HL-60/S4 treated with phorbol 12-myristate 13-acetate at 8.2 ng/mL for 4 days and 3 days (cell line): ENCODE results near the gene SRPK1.

Source experiments
- in situ Hi-C: fragments of 300-500 bp; cut with MboI; formaldehyde crosslinking; loops from 2 replicates; pipeline ENCODE4 v1.15.0; 2022; ENCODE audit warnings: low sequenced_read_pairs

SRPK1 gene

GRCh38 chr6:35903679-35904078 is 17.2 kb downstream of the SRPK1 start:
- in situ Hi-C loops, result no loop called here

DNA sequence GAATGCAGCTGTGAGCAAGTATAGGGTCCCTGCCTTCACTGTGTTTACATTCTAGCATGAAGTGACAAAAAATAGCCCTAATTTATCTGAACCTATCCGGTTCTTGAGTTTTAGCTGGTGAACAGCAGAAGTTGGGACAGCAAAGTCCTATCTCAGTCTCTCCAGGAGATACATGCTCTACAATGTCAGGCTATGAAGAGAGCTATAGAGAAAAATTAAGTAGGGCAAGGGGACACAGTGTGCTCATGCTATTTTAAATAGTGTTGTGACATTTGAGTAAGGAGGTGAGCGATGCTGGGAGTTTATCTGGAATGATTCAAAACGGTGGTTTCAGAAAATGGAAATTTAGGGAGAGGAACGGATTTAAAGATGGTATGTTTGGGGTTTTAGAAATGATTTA is 20.4 kb downstream of the SRPK1 start:
- in situ Hi-C loops, result no loop called here

GRCh38 chr6:35898003-35898402 is 22.9 kb downstream of the SRPK1 start:
- in situ Hi-C loops, result no loop called here

- in situ Hi-C loops, result no loop called here
Observed at GRCh38 chr6:35897486-35897885, 23.4 kb downstream of the SRPK1 start.

DNA sequence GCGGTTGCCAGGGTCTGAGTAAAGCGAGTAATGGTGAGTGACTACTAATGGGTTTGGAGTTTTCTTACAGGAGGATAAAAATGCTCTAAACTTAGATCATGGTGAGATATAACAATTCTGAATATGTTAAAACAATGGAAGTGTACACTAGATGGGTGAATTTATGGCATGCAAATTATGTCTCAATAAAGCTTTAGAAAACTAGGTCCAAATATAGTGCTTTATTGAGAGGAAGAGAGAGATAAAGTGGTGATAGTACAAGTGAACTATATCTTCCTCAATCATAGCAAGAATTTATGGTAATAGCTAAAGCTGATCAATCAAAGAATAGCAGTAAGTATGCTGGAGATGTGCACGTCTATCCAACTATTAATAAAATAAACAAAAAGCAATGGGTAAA is 23.9 kb downstream of the SRPK1 start:
- in situ Hi-C loops, result no loop called here

GRCh38 chr6:35896228-35896627 is 24.7 kb downstream of the SRPK1 start:
- in situ Hi-C loops, result no loop called here

DNA sequence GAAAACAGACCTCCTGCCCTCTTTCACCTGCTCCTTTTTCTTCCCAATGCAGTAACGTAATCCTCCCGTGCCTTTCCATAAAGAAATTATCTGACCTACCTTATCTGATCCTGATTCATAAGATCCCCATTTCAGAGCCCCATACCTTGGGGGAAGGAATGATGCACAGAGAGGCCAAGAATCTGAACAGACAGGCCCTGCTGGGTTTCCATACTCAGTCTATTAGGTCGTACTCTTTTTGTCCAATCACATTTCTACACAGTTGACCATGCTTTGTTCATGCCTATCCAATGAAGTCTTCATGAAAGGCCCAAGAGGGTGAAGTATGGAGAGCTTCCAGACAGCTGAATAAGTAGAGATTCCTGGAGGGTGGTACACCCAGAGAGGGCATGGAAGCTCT is 25.3 kb downstream of the SRPK1 start:
- in situ Hi-C loops, result no loop called here

DNA sequence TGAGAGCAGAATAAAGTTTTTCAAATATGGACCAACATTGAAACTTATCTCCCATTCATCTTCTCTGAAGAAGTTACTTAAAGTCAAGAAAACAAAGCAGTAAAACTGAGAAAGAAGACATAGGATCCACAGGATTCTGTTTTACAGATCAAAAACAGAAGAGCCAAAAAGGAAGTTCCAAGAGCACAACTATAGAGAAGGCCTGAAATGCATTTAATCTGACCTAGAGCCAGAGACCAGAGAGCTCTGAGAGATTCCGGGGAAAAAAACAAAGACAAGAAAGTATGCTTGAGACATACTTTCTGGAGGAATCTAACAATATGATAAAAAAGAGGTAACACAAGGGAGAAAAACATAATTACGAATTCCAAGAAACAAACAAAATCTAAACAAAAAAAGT is 26.1 kb downstream of the SRPK1 start:
- in situ Hi-C loops, result no loop called here

GRCh38 chr6:35893246-35893645 is 27.7 kb downstream of the SRPK1 start:
- in situ Hi-C loops, result no loop called here

DNA sequence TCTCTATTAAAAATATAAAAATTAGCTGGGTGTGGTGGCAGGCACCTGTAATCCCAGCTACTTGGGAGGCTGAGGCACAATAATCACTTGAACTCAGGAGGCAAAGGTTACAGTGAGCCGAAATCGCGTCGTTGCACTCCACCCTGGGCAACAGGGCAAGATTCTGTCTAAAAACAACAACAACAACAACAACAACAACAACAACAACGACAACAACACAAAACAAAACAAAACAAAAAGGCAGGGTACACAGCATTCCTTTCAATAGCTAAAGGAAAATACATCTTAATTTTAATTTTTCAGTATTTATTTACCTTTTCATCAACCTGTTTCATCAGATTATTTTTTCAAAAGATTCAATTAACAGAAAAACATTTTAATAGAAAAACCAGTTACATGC is 28.4 kb downstream of the SRPK1 start:
- in situ Hi-C loops, result no loop called here

DNA sequence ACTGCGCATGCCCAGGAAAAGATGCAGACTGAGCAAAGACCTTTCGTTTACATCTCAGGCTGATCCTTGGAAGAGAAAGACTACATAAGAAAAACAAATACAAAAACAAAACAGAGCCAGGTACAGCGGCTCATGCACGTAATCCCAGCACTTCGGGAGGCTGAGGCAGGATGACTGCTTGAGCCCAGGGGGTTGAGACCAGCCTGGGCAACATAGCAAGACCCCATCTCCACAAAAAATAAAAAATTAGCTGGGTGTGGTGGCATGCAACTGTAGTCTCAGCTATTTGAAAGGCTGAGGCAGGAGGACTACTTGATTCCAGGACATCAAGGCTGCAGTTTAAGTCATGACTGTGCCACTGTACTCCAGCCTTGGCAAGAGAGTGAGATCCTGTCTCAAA is 41.7 kb downstream of the SRPK1 start:
- in situ Hi-C loops, result no loop called here

GRCh38 chr6:35876902-35877301 is 44.0 kb downstream of the SRPK1 start:
- in situ Hi-C loops, result no loop called here

DNA sequence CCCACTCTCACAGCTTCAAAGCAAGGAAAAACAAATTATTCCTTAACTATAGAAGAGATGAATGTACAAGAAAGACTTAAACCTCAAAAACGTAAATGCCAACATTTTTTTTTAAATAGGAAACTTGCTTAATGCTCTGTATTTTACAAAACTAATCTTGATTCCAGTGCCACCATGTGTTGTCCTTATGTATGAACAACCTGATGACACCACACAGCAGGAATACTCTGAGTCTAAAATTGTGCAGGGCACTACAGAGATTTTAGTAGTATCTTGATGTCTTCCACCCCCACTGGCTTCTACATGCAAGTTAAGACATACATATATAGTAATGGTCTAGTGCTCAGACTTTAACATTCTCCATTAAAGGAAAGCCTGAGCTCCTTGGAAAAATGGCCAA is 46.2 kb downstream of the SRPK1 start:
- in situ Hi-C loops, result no loop called here

- in situ Hi-C loops, result no loop called here
Observed at GRCh38 chr6:35859367-35859766, 61.5 kb downstream of the SRPK1 start.

DNA sequence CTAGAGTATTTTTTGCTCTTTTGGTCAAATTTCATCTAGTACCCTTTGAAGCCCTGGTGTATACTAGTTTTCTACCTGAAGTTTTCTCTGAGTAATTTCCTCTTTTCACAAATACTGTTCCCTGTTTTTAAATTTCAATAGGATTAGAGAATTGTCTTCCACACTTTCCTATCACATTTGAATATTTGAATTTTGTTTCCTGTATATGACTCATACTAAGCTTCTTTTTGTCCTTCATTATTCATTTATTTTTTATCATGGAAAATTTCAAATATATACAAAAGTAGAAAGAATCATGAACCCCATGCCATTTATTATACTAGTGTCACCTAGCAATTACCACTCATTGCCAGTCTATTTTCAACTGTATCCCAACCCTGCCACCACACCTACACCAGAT is 63.0 kb downstream of the SRPK1 start:
- in situ Hi-C loops, result no loop called here

DNA sequence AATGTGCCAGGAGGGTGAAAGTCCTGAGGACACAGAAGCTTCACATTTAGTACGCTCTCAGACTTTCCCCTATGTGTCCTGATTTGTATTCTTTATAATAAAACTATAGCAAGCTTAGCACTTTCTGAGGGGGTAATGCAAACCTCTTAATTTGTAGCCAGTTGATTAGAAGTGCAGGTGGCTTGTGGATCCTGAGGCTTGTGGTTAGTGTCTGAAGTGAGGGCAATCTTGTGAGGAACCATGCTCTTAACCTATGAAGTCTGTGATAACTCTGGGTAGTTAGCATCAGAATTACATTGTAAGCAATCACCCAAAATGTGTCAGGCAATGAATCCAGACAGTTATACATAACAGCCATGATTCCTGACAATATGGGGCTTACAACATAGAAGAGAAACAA is 64.6 kb downstream of the SRPK1 start:
- in situ Hi-C loops, result no loop called here

- in situ Hi-C loops, result no loop called here
Observed at GRCh38 chr6:35852994-35853393, 67.9 kb downstream of the SRPK1 start.

- in situ Hi-C loops, result no loop called here
Observed at GRCh38 chr6:35850208-35850607, 70.7 kb downstream of the SRPK1 start.

DNA sequence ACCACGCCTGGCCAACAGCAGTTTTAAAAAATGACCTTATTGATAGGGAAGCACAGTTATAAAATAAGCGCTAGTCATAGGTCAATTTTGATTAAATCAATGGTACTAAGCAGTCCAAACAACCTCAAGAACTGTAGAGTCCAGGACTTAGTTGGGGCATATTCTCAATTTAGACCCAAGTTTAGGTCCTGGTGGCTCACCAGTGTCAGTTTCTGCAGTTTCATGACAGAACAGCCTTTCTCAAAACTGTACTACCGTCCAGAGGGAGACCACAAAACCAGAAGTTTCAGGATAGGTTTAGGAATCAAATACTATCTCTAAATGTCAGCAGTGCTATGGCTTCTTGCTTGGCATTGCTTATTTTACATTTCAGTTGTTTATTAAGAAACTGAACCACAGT is 76.6 kb downstream of the SRPK1 start:
- in situ Hi-C loops, result no loop called here

- in situ Hi-C loops, result no loop called here
Observed at GRCh38 chr6:35842381-35842780, 78.5 kb downstream of the SRPK1 start.

DNA sequence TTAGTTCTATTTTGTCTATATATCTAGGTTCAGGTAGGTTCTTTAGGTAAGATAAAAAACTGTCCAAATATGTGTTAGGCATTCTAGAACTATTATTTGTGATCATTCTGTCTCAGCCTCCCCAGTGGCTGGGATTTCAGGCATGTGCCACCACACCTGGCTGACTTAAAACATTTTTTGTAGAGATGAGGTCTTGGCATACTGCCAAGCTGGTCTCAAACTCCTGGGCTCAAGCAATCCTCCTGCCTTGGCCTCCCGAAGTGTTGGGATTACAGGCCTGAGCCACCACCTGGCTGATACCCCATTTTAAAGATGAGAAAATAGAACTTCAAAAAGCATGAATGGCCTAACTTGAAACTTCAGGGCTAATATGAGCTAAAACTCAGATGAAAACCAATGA is 81.9 kb downstream of the SRPK1 start:
- in situ Hi-C loops, result no loop called here

- in situ Hi-C loops, result no loop called here
Observed at GRCh38 chr6:35833536-35833935, 87.4 kb downstream of the SRPK1 start.

DNA sequence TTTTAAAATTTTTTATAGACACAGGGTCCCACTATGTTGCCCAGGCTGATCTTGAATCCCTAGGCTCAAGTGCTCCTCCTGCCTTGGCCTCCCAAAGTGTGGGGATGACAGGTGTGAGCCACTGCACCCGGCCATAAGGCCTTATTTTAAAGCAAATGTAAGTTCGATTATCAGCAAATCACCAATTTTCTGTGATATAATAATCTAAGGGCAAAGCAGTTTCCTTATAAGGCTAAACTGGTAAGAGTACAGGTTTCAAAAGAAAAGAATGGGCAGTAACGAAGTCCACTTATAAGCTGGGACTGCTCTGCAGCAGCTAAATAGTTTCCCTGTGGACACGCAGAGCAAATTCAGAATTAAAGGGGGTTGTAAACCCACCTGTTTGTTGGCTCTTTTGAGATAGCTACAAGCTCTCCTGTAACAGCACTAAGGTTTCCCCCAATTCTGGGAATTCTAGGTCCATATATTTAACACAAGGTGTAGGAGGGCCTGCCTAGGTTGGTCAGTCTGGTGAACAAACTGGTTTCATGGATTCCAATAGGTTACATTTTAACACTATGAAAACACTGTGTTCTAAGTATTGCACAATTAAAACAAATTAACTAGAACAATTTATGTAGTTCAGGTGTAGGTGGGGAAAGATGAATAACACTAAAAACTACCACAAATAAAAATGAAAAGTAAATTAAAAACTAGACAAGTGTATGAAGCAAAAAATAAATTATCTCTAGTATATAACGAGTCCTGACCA is 89.5 kb downstream of the SRPK1 start:
- in situ Hi-C loops, result no loop called here
